Endothelial cell of umbilical vein (primary cell): ENCODE data around the gene INTS1. TPM values are rescaled to one million over a fixed set of nuclear protein-coding genes. Genes with fewer than 3 reads are reported as not detected.

ENCODE experiments used
- BruUV-seq: library from RNA; stranded (reverse); fragments of 400-500 nt; replicated peaks from 2 replicates; lab custom pipeline; 2021; lab: Mats Ljungman, UMichigan
- CTCF ChIA-PET: fragments of 300-600, 350-600 bp; sonication (Branson Sonifier 250); formaldehyde crosslinking; loops from one replicate; lab custom pipeline; 2021; ENCODE audit warnings: antibody characterized with exemption, inconsistent platforms; lab: Charles Lee
- POLR2A ChIA-PET: fragments of 300-600, 350-600 bp; sonication (Branson Sonifier 250); formaldehyde crosslinking; loops from one replicate; lab custom pipeline; 2021; ENCODE audit warnings: antibody characterized with exemption, inconsistent platforms; lab: Charles Lee
- DNase-seq: peaks from one replicate; pipeline ENCODE4 v3.0.0-alpha.2; 2011; ENCODE audit warnings: low read depth, low spot score
- FAIRE-seq: peaks from 2 replicates; lab custom pipeline; 2011; peaks lifted over from hg19 to GRCh38; lab: Jason Lieb, UNC
- H2AFZ ChIP-seq: 2 replicates; pipeline ENCODE4 v1.6.0; 2012; ENCODE audit warnings: low read depth, low read length, control low read depth, inconsistent platforms
- H3K27ac ChIP-seq: 2 replicates; pipeline ENCODE4 v1.5.1; 2011; ENCODE audit warnings: low read depth, mild to moderate bottlenecking, control low read depth, low read length, moderate library complexity; ENCODE audit not compliant: insufficient read depth
- H3K27me3 ChIP-seq, 2 experiments: 2 replicates each; pipeline versions ENCODE4 v1.6.0 to v1.6.1; 2011; ENCODE audit warnings: low read length in 2 of 2, mixed read lengths in 1 of 2; ENCODE audit not compliant: control insufficient read depth in 2 of 2, insufficient read depth in 2 of 2
- H3K36me3 ChIP-seq, 2 experiments: 2 replicates in 1 of 2; 3 replicates in 1 of 2; pipeline ENCODE4 v1.5.1; 2011; ENCODE audit warnings: low read length in 2 of 2, mild to moderate bottlenecking in 1 of 2, moderate library complexity in 1 of 2; ENCODE audit not compliant: control insufficient read depth in 2 of 2, insufficient read depth in 2 of 2; ENCODE audit errors: extremely low read depth in 1 of 2
- H3K4me1 ChIP-seq: 3 replicates; pipeline ENCODE4 v1.5.1; 2011; ENCODE audit warnings: mild to moderate bottlenecking, low read length; ENCODE audit not compliant: control insufficient read depth, insufficient read depth; ENCODE audit errors: extremely low read depth
- H3K4me2 ChIP-seq: 2 replicates; pipeline ENCODE4 v1.6.1; 2011; ENCODE audit warnings: low read length, control low read depth, mixed read lengths; ENCODE audit not compliant: insufficient read depth
- H3K4me3 ChIP-seq, 3 experiments: fragments of 200-600 bp in 1 of 3; sonication (generic), shearing (Covaris generic) in 1 of 3; replicated peaks in 1 of 3; 2 replicates each; pipeline ENCODE4 v1.5.1; 2011 to 2016; ENCODE audit warnings: control low read depth in 3 of 3, low read length in 3 of 3, mild to moderate bottlenecking in 2 of 3, inconsistent platforms in 1 of 3, low read depth in 1 of 3, moderate library complexity in 1 of 3; ENCODE audit not compliant: insufficient read depth in 1 of 3
- H3K79me2 ChIP-seq: 2 replicates; pipeline ENCODE4 v1.6.0; 2012; ENCODE audit warnings: low read length, inconsistent platforms; ENCODE audit not compliant: control insufficient read depth, insufficient read depth
- H3K9ac ChIP-seq: replicated peaks from 2 replicates; pipeline ENCODE3; 2011; ENCODE audit warnings: low read length, control low read depth; ENCODE audit not compliant: insufficient read depth; ENCODE audit errors: extremely low read depth
- H3K9me1 ChIP-seq: replicated peaks from 3 replicates; pipeline ENCODE4 v1.6.0; 2011; ENCODE audit warnings: mild to moderate bottlenecking, low read length; ENCODE audit not compliant: control insufficient read depth, insufficient read depth; ENCODE audit errors: extremely low read depth
- H3K9me3 ChIP-seq: replicated peaks from 2 replicates; pipeline ENCODE4 v1.5.1; 2012; ENCODE audit warnings: low read length, inconsistent platforms; ENCODE audit not compliant: control insufficient read depth, insufficient read depth
- H4K20me1 ChIP-seq: replicated peaks from 2 replicates; pipeline ENCODE3; 2011; ENCODE audit warnings: mild to moderate bottlenecking, low read length; ENCODE audit not compliant: control insufficient read depth, insufficient read depth; ENCODE audit errors: extremely low read depth
- CTCF ChIP-seq, 2 donors: IDR thresholded peaks; 1 replicate in 1 of 2; 2 replicates in 1 of 2; pipeline ENCODE4 v1.5.1; 2011; ENCODE audit warnings: low read length in 2 of 2, mild to moderate bottlenecking in 2 of 2, moderate library complexity in 2 of 2, control low read depth in 1 of 2, inconsistent platforms in 1 of 2, low read depth in 1 of 2; ENCODE audit not compliant: insufficient read depth in 1 of 2; ENCODE audit errors: extremely low read depth in 1 of 2
- EZH2 ChIP-seq: IDR thresholded peaks from 2 replicates; pipeline ENCODE4 v1.6.1; 2012; ENCODE audit warnings: borderline replicate concordance, low read depth, mild to moderate bottlenecking, moderate library complexity, low read length, inconsistent platforms; ENCODE audit not compliant: severe bottlenecking
- GATA2 ChIP-seq: IDR thresholded peaks from 2 replicates; pipeline ENCODE4 v1.7.0; 2011; ENCODE audit warnings: low read depth, mild to moderate bottlenecking, moderate library complexity, mixed read lengths, low read length; ENCODE audit not compliant: insufficient read length, insufficient read depth
- JUN ChIP-seq: IDR thresholded peaks from 2 replicates; pipeline ENCODE4 v1.6.1; 2011; ENCODE audit warnings: borderline replicate concordance, low read depth; ENCODE audit not compliant: insufficient read length, insufficient read depth
- MAX ChIP-seq: IDR thresholded peaks from 2 replicates; pipeline ENCODE4 v1.6.1; 2011; ENCODE audit not compliant: insufficient read depth, insufficient read length
- MYC ChIP-seq: IDR thresholded peaks from one replicate; pipeline ENCODE4 v1.6.1; 2011; ENCODE audit warnings: mild to moderate bottlenecking, low read depth, low read length
- POLR2A ChIP-seq: IDR thresholded peaks from 2 replicates; pipeline ENCODE4 v1.6.1; 2012; ENCODE audit warnings: low read depth, mild to moderate bottlenecking, control low read depth, low read length
- POLR2AphosphoS5 ChIP-seq: IDR thresholded peaks from 2 replicates; pipeline ENCODE4 v1.6.1; 2012; ENCODE audit warnings: low read depth, mild to moderate bottlenecking, control low read depth, low read length, moderate library complexity; ENCODE audit not compliant: insufficient read depth
- dilution Hi-C: fragments of 300-500 bp; cut with MboI; formaldehyde crosslinking; loops from one replicate; pipeline ENCODE4 v1.15.0; 2019; ENCODE audit warnings: low sequenced_read_pairs; ENCODE audit not compliant: extremely low pct_ligation_motif_present
- intact Hi-C: fragments of 100-400 bp; cut with micrococcal nuclease; formaldehyde crosslinking; loops from one replicate; pipeline ENCODE4 v1.10.0; 2022
- polyA plus RNA-seq, 4 experiments: library from polyadenylated mRNA; depleted of rRNA in 3 of 4; stranded (reverse) in 3 of 4; unstranded in 1 of 4; fragments of >200 nt; gene quantifications; 2 replicates each; pipeline versions ENCODE4 v1.2.1 to v1.2.3, GENCODE V29; 2011 to 2012; ENCODE audit warnings: missing spikeins in 1 of 4
- total RNA-seq: library from RNA; stranded (reverse); gene quantifications from 2 replicates; pipeline ENCODE4 v1.2.3, GENCODE V29; 2021

INTS1 gene
- total and polyA plus RNA-seq, 2 donors (not counting 3 experiments of a cell fraction or from before 2014, with no cell fraction given): 57.8 to 116 TPM

- BruUV-seq: TSS peak; percentile 2
Observed at GRCh38 chr7:1542329-1542728, 38.1 kb upstream of the INTS1 start.

More at GRCh38 chr7:1542329-1542728, 38.1 kb upstream of the INTS1 start:
- Histone ChIP-seq H3K9ac (no peak overlapping the region), H3K4me2 (no peak overlapping the region), H3K27me3 (no peaks in the 10 kb centered on the region), H2AFZ (no peak overlapping the region), H3K79me2 (peaks cover 17% of the 10 kb centered on the region), H3K4me3 (no peak overlapping the region), H4K20me1 (no peaks in the 10 kb centered on the region), H3K9me1 (no peaks in the 10 kb centered on the region), H3K4me1 (peaks cover 13% of the 10 kb centered on the region), H3K27ac (no peak overlapping the region), H3K36me3 (peaks cover 8 to 27% of the 10 kb centered on the region in 2 experiments), H3K9me3 (no peaks in the 10 kb centered on the region)
- intact Hi-C loops (no loop called here), dilution Hi-C loops (no loop called here)
- POLR2A ChIA-PET: no interaction called here
- FAIRE-seq: no peak
- CTCF ChIA-PET: no interaction called here
- no peak for DNase-seq
- TF ChIP-seq CTCF (IDR thresholded peaks at IDR 0.05; ENCODE audit: extremely low read depth in 1 of 2, insufficient read depth in 1 of 2, low read depth in 1 of 2, low read length in 2 of 2): no peak
- no peak for TF ChIP-seq POLR2AphosphoS5
- no peak for TF ChIP-seq MYC
- TF ChIP-seq POLR2A: no peak
- TF ChIP-seq MAX: no peak
- TF ChIP-seq JUN: no peak
- no peak for TF ChIP-seq EZH2
- no peak for TF ChIP-seq GATA2
